Esophagus muscularis mucosa (tissue), 3 donors: ENCODE results near the gene C6orf118.

Experiments used
- CTCF ChIP-seq, 3 experiments: fragments of 200-600 bp in 2 of 3; fragments of 450-650 bp in 1 of 3; sonication (generic) in 2 of 3; IDR thresholded peaks; one replicate each; pipeline ENCODE4 v1.5.1; 2017 to 2019; ENCODE audit warnings: antibody characterized with exemption in 3 of 3, mild to moderate bottlenecking in 2 of 3, moderate library complexity in 1 of 3
- EP300 ChIP-seq: sonication (generic); formaldehyde crosslinking; IDR thresholded peaks from one replicate; pipeline ENCODE4 v1.6.1; 2017; ENCODE audit warnings: antibody characterized with exemption

GRCh38 chr6:165321555-165322145 lies 12.2 kb upstream of the C6orf118 start:
- no peak for TF ChIP-seq CTCF (IDR thresholded peaks at IDR 0.05)
- TF ChIP-seq EP300, result no peak
